ENCODE data around the gene KCNQ1OT1.

- TF ChIP-seq SMC3 (IDR thresholded peaks at IDR 0.05; ENCODE audit: low read depth, low read length) (no peak), CTCF (conservative IDR thresholded peaks at IDR 0.05; ENCODE audit: low read depth, low read length) (no peak), POLR2A (IDR thresholded peaks at IDR 0.05; ENCODE audit: low read depth, low read length) (no peak), RFX5 (IDR thresholded peaks at IDR 0.05; ENCODE audit: low read depth, low read length) (no peak), USF2 (IDR thresholded peaks at IDR 0.05; ENCODE audit: low read depth, low read length) (no peak)
- TF ChIP-seq, protein P1, sequence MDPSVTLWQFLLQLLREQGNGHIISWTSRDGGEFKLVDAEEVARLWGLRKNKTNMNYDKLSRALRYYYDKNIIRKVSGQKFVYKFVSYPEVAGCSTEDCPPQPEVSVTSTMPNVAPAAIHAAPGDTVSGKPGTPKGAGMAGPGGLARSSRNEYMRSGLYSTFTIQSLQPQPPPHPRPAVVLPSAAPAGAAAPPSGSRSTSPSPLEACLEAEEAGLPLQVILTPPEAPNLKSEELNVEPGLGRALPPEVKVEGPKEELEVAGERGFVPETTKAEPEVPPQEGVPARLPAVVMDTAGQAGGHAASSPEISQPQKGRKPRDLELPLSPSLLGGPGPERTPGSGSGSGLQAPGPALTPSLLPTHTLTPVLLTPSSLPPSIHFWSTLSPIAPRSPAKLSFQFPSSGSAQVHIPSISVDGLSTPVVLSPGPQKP (IDR thresholded peaks at IDR 0.05; ENCODE audit: borderline replicate concordance, low read depth, low read length), result no peak
Measured at GRCh38 chr11:2729841-2730240, 30.0 kb upstream of the KCNQ1OT1 start.
